OCI-LY7 (cell line): ENCODE measurements around the gene DAP. TPM values are rescaled to one million over a fixed set of nuclear protein-coding genes. Genes with fewer than 3 reads are reported as not detected.

Experiments
- BruUV-seq: library from RNA; stranded (reverse); fragments of 400-500 nt; replicated peaks from 2 replicates; lab custom pipeline; 2021; lab: Mats Ljungman, UMichigan
- CTCF ChIA-PET: fragments of 300-600 bp; sonication (Branson Sonifier 250); formaldehyde crosslinking; loops from one replicate; lab custom pipeline; 2022; ENCODE audit warnings: antibody characterized with exemption; ENCODE audit not compliant: unreplicated experiment; lab: Charles Lee
- POLR2A ChIA-PET: fragments of 300-600 bp; sonication (Branson Sonifier 250); formaldehyde crosslinking; loops from one replicate; lab custom pipeline; 2022; ENCODE audit warnings: antibody characterized with exemption; lab: Charles Lee
- DNase-seq: peaks from one replicate; pipeline ENCODE4 v3.0.0-alpha.2; 2015; ENCODE audit warnings: low spot score
- H2AFZ ChIP-seq: fragments of 200-600 bp; sonication (generic), shearing (Covaris generic); 2 replicates; pipeline ENCODE4 v1.6.1; 2014; ENCODE audit warnings: mild to moderate bottlenecking, antibody characterized with exemption, low read length, moderate library complexity
- H3K27ac ChIP-seq: fragments of 200-600 bp; sonication (generic); 2 replicates; pipeline ENCODE4 v1.5.1; 2014; ENCODE audit warnings: mixed run types, low read depth, mild to moderate bottlenecking, moderate library complexity, low read length, inconsistent platforms; ENCODE audit not compliant: poor library complexity, severe bottlenecking
- H3K36me3 ChIP-seq: fragments of 200-600 bp; sonication (generic); 2 replicates; pipeline ENCODE4 v1.6.1; 2014; ENCODE audit warnings: mild to moderate bottlenecking, antibody characterized with exemption, low read length, moderate library complexity, mixed read lengths; ENCODE audit not compliant: insufficient read depth
- H3K4me1 ChIP-seq: fragments of 200-600 bp; sonication (generic); 2 replicates; pipeline ENCODE4 v1.5.1; 2014; ENCODE audit warnings: mild to moderate bottlenecking, low read length; ENCODE audit not compliant: insufficient read depth, poor library complexity, severe bottlenecking
- H3K4me2 ChIP-seq: fragments of 200-600 bp; sonication (generic); 2 replicates; pipeline ENCODE4 v1.6.1; 2014; ENCODE audit warnings: mild to moderate bottlenecking, low read length
- H3K4me3 ChIP-seq: fragments of 200-600 bp; sonication (generic); 2 replicates; pipeline ENCODE4 v1.5.1; 2014; ENCODE audit warnings: mild to moderate bottlenecking, low read depth, low read length; ENCODE audit not compliant: poor library complexity, severe bottlenecking
- H3K79me2 ChIP-seq: fragments of 200-600 bp; sonication (generic); 2 replicates; pipeline ENCODE4 v1.6.1; 2016; ENCODE audit warnings: low read depth, mild to moderate bottlenecking, low read length, moderate library complexity, mixed read lengths; ENCODE audit not compliant: insufficient read depth
- H3K9me2 ChIP-seq: fragments of 200-600 bp; sonication (generic); 2 replicates; pipeline ENCODE4 v1.6.1; 2016; ENCODE audit warnings: mild to moderate bottlenecking, low read length, mixed read lengths; ENCODE audit not compliant: insufficient read depth
- H3K9me3 ChIP-seq: fragments of 200-600 bp; sonication (generic); 2 replicates; pipeline ENCODE4 v1.6.1; 2014; ENCODE audit warnings: mild to moderate bottlenecking, mixed run types, low read length, mixed read lengths
- H4K20me1 ChIP-seq: fragments of 200-600 bp; sonication (generic); 2 replicates; pipeline ENCODE4 v1.6.1; 2014; ENCODE audit warnings: mild to moderate bottlenecking, antibody characterized with exemption, low read length, moderate library complexity, mixed read lengths; ENCODE audit not compliant: insufficient read depth
- EZH2phosphoT487 ChIP-seq: fragments of 200-600 bp; sonication (generic); IDR thresholded peaks from 2 replicates; pipeline ENCODE4 v1.6.1; 2018; ENCODE audit warnings: low read depth, borderline replicate concordance, mild to moderate bottlenecking, mixed run types, antibody characterized with exemption, low read length, moderate library complexity, mixed read lengths
- intact Hi-C: fragments of 100-400 bp; cut with micrococcal nuclease; formaldehyde crosslinking; loops from one replicate; pipeline ENCODE4 v1.10.0; 2022; ENCODE audit not compliant: unreplicated experiment
- total RNA-seq, 2 experiments: library from RNA; depleted of rRNA in 1 of 2; stranded (reverse); fragments of >200 nt in 1 of 2; shearing (Covaris generic) in 1 of 2; gene quantifications; 2 replicates each; pipeline ENCODE4 v1.2.3, GENCODE V29; 2014 to 2022
- TF ChIP-seq, protein P1 (sequence below): fragments of 200-600 bp; sonication (generic); conservative IDR thresholded peaks from 2 replicates; pipeline ENCODE4 v1.5.1; 2014; ENCODE audit warnings: mild to moderate bottlenecking, antibody characterized with exemption, low read length, moderate library complexity, mixed read lengths

DAP gene
- total RNA-seq, 2 experiments from 2014 or later = 21.5 to 96.1 TPM

DNA sequence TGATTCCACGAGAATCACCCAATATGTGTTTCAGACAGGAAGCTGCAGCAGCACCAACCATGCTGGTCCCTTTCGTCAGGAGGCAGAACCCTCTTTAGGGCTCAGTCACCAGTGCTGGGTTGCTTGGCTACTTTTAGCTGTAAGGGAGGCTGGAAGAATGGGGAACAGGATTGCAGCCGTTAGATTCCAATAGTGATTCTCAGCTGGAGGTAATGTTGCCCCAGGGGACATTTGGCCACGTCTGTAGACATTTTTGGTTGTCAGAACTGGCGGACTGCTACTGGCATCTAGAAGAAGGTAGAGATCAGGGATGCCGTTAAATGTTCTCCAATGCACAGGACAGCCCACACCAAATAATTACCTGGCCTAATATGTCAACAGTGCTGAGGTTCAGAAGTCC is 115.4 kb downstream of the DAP start:
- CTCF ChIA-PET = interaction anchor here (0.6 kb wide), 1 partner anchor 330 kb away, joined by 3 read pairs; no protein-coding TSS in a partner anchor

DNA sequence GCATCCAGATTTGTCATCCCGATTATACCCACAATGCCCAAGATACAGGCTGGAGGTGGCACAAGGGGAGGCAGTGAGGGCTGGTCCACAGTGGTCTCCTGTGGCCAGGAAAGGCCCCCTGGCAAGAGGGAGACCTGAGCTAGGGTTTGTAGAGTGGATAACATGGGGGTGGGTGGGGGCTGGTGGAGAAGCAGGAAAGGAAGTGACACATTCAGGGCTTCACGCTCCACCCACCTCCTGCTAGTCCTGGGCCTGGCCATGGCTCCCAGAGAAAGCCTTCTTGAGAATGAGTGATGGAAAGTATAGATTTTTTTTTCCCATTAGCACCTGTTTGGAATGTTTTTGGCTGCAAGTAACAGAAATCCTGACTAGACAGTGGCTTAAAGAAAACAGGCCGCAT is 115.9 kb downstream of the DAP start:
- ChIA-PET POLR2A (interaction anchor here (0.5 kb wide), 1 partner anchor 97 kb away, joined by 3 read pairs; no protein-coding TSS in a partner anchor), CTCF (interaction anchor here (0.6 kb wide), 1 partner anchor 329 kb away, joined by 3 read pairs; no protein-coding TSS in a partner anchor)
- Histone ChIP-seq H3K27ac (no peak overlapping the region), H2AFZ (no peak overlapping the region), H3K79me2 (no peaks in the 10 kb centered on the region), H3K4me2 (no peak overlapping the region), H3K9me3 (no peaks in the 10 kb centered on the region), H3K4me1 (peaks cover 9% of the 10 kb centered on the region), H3K9me2 (no peaks in the 10 kb centered on the region), H3K36me3 (no peaks in the 10 kb centered on the region), H4K20me1 (no peaks in the 10 kb centered on the region), H3K4me3 (no peak overlapping the region)
- BruUV-seq = no TSS peak
- no peak for DNase-seq
- TF ChIP-seq, protein P1, sequence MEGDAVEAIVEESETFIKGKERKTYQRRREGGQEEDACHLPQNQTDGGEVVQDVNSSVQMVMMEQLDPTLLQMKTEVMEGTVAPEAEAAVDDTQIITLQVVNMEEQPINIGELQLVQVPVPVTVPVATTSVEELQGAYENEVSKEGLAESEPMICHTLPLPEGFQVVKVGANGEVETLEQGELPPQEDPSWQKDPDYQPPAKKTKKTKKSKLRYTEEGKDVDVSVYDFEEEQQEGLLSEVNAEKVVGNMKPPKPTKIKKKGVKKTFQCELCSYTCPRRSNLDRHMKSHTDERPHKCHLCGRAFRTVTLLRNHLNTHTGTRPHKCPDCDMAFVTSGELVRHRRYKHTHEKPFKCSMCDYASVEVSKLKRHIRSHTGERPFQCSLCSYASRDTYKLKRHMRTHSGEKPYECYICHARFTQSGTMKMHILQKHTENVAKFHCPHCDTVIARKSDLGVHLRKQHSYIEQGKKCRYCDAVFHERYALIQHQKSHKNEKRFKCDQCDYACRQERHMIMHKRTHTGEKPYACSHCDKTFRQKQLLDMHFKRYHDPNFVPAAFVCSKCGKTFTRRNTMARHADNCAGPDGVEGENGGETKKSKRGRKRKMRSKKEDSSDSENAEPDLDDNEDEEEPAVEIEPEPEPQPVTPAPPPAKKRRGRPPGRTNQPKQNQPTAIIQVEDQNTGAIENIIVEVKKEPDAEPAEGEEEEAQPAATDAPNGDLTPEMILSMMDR = no peak
- TF ChIP-seq EZH2phosphoT487 = no peak
- intact Hi-C loops = no loop called here

More for the DNA sequence above, 115.4 kb downstream of the DAP start:
- Histone ChIP-seq H2AFZ (no peak overlapping the region), H3K79me2 (no peaks in the 10 kb centered on the region), H3K9me3 (no peaks in the 10 kb centered on the region), H3K4me2 (no peak overlapping the region), H3K9me2 (no peaks in the 10 kb centered on the region), H3K4me1 (peaks cover 9% of the 10 kb centered on the region), H3K4me3 (no peak overlapping the region), H4K20me1 (no peaks in the 10 kb centered on the region), H3K27ac (no peak overlapping the region), H3K36me3 (no peaks in the 10 kb centered on the region)
- POLR2A ChIA-PET = no interaction called here
- no peak for DNase-seq
- no peak for TF ChIP-seq EZH2phosphoT487
- TF ChIP-seq, protein P1 = no peak
- no TSS peak for BruUV-seq
- intact Hi-C loops = no loop called here

DNA sequence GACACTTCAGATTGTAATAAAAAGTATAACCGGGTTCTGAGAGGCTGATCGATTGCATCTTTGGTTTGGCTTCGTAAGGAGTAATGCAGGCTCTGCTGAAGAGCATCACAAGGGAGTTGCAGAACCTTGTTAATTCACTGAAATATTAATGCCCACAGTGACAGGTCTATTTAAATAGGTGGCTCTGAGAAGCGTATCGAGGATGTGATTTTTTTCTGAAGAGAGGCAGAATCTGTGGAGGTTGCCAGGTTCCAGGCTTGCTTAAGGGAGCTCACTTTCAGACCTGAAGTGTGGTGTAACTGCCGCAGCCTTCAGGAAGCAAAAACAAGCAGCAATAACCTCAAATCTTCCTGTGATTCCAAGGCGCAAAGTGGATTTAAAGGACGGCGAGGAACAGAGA is 116.8 kb downstream of the DAP start:
- Histone ChIP-seq H3K4me1 (peaks cover 9% of the 10 kb centered on the region), H2AFZ (no peak overlapping the region), H3K36me3 (no peaks in the 10 kb centered on the region), H3K27ac (no peak overlapping the region), H3K79me2 (no peaks in the 10 kb centered on the region), H3K9me2 (no peaks in the 10 kb centered on the region), H4K20me1 (no peaks in the 10 kb centered on the region), H3K4me3 (no peak overlapping the region), H3K4me2 (no peak overlapping the region), H3K9me3 (no peaks in the 10 kb centered on the region)
- CTCF ChIA-PET = no interaction called here
- intact Hi-C loops = no loop called here
- TF ChIP-seq, protein P1 = no peak
- TF ChIP-seq EZH2phosphoT487 = no peak
- no peak for DNase-seq
- POLR2A ChIA-PET = interaction anchor here (0.8 kb wide), 1 partner anchor 91 kb away, joined by 3 read pairs; no protein-coding TSS in a partner anchor
- BruUV-seq = no TSS peak
